Choroid plexus epithelial cell (primary cell): ENCODE measurements around the gene ODC1.
"Not testable (repeated sequence)": the region's sequence is repeated elsewhere in the genome, so short reads cannot be mapped to it uniquely, and the experiment has no call there.

Experiments used
- DNase-seq: peaks from one replicate; pipeline ENCODE4 v3.0.0-alpha.2; 2010; ENCODE audit warnings: low read depth
- H3K4me3 ChIP-seq: 2 replicates; pipeline ENCODE4 v1.5.1; 2011; ENCODE audit warnings: low read depth, mild to moderate bottlenecking, control low read depth, low read length, moderate library complexity
- TF ChIP-seq, protein P1 (sequence below): conservative IDR thresholded peaks from 2 replicates; pipeline ENCODE4 v1.5.1; 2011; ENCODE audit warnings: low read depth, mild to moderate bottlenecking, control low read depth, inconsistent platforms, low read length, moderate library complexity

Gene ODC1

DNA sequence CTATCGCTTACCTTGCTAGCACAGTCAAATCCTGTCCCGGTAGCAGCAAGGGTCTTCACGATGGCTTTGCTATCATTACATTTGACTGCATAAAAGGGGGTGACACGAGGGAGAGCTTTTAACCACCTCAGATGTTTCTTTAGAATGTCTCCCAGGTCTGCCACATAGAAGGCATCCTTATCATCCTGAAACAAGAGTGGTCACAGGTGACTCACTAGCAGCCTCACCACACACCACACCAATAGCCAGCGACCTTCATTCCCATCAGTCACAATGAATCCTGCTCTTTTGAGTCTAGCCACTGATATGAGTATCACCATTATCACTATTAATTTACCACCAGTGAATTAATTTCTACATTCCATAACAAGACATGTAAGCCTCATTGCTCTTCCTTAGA is 3.7 kb downstream of the ODC1 start:
- TF ChIP-seq, protein P1, sequence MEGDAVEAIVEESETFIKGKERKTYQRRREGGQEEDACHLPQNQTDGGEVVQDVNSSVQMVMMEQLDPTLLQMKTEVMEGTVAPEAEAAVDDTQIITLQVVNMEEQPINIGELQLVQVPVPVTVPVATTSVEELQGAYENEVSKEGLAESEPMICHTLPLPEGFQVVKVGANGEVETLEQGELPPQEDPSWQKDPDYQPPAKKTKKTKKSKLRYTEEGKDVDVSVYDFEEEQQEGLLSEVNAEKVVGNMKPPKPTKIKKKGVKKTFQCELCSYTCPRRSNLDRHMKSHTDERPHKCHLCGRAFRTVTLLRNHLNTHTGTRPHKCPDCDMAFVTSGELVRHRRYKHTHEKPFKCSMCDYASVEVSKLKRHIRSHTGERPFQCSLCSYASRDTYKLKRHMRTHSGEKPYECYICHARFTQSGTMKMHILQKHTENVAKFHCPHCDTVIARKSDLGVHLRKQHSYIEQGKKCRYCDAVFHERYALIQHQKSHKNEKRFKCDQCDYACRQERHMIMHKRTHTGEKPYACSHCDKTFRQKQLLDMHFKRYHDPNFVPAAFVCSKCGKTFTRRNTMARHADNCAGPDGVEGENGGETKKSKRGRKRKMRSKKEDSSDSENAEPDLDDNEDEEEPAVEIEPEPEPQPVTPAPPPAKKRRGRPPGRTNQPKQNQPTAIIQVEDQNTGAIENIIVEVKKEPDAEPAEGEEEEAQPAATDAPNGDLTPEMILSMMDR = no peak
- H3K4me3 ChIP-seq = no peak overlapping the region
- no peak for DNase-seq

DNA sequence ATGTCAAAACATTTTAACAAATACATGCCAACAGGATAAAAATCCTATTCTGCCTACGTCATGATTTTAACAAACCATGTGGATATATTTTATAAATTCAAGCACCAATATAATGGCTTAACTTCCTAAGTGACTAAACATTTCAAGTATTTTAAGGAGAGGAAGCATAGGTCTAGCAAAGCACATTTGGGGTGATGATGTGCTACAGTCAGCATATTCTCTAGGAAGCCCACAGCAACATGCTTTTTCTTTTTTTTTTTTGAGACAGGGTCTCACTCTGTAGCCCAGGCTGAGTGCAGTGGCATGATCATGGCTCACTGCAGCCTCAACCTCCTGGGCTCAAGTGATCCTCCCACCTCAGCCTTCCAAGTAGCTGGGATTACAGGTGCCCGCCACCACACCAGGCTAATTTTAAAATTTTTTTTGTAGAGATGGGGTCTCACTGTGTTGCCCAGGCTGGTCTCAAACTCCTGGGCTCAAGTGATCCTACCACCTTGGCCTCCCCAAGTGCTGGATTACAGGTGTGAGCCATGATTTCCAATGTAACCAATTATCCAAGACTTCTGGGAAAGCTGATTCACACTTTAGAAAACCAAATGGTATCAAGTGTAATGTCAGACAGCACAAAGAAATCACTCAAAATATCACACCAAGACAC is 5.5 kb downstream of the ODC1 start:
- H3K4me3 ChIP-seq = not testable (repeated sequence)

DNA sequence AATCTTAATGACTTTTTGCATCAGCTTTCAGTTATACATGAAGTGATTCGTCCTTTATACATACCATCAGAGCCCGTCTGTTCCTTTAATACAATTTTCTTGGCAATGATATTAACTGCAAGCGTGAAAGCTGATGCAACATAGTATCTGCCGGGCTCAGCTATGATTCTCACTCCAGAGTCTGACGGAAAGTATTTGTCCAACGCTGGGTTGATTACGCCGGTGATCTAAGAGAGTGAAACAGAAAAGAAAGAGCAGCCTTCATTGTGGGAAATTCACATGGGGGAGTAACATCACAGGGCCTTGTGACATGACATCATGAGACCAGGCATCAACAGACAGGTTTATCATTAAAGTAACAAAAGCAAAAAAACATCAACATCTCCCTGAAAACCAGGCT is 6.2 kb downstream of the ODC1 start:
- H3K4me3 ChIP-seq = no peak overlapping the region
- DNase-seq = no peak
- TF ChIP-seq, protein P1 = no peak

More for the DNA sequence above, 5.5 kb downstream of the ODC1 start:
- not testable (repeated sequence) for DNase-seq

DNA sequence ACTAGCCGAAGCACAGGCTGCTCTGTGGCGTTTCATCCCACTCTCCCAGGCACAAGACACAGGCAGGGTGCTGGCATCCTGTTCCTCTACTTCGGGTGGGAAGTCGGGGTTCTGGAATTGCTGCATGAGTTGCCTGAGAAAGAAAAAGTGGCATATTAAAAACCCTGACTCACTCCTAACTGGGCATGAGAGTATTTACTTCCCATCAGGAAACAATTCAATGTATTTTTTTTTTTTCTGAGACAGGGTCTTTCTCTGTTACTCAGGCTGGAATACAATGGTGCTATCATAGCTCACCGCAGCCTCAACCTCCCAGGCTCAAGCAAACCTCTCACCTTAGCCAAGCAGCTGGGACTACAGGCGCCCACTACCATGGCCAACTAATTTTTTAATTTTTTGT is 7.4 kb downstream of the ODC1 start:
- TF ChIP-seq, protein P1 = no peak
- DNase-seq = no peak
- H3K4me3 ChIP-seq = no peak overlapping the region

DNA sequence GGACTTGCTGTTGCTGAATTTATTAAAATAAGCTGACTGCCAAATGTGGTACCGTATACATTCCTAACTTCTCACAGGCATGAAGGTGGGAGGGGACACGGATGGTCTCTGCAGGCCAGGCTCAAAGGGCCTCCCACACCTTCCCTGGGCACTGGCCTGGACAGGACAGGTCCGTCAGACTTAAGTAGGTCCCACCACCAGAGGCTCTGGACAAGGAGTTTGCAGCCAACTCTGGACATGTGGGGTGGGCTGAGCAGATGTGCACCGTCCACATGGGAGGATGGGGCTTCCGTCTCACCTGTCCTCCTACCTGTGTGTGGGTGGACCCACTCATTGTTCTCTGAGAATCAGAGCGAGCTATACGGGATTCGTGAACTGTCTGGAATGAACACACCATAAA is 8.2 kb downstream of the ODC1 start:
- TF ChIP-seq, protein P1 = no peak
- no peak for DNase-seq
- H3K4me3 ChIP-seq = no peak overlapping the region

DNA sequence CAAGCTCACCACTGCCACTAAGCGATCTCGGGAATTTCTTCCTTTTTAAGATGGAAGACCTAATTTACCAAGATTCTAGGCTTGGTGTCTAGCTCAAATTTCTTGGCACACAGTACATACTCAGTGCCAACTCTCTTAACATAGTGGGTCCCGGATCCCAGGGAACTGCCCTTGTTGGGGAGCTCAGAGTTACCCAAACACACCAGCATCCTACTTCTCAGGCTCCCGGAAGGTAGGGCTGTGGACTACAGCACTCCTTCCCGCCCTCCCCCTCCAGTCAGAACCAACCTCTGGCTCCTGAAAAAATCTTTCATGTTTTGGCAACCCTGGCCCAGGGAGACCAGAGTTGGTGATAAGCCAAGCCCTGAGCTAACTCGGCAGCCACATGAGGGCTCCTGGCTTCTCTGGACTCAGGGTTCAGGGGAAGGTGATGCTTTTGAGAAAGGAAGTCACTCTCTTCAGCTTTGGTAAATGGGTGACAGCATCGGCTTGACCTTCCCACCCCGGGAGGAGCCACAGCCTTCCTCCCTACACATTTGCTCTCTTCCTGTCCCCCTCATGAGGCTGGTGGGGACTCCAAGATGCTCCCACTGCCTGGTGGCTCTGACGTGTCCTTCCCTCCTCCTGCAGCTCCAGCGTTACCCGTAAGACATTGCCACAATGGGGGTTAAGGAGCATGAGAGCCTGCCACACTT is 8.8 kb downstream of the ODC1 start:
- peak; percentile 26 for DNase-seq
- TF ChIP-seq, protein P1 = no peak

DNA sequence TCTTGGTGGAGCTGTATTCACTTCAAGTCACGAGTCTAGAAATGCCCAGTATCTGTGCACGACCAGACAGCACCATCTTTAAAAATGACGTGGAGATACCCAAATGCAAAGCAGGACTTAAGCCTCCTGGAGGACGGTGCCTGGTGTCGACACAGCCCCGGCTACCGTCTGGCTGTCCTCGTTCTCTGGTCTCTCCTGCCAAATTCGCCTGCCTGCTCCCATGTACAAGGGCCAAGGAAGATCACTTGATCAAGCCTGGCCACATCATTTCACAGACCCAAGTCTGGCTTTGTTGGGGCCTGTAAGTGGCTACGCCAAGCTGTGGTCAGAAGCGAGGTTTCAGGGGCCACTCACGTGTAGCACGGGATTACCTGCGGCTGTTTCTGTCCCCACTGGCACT is 9.4 kb downstream of the ODC1 start:
- DNase-seq = no peak
- TF ChIP-seq, protein P1 = no peak
- H3K4me3 ChIP-seq = no peak overlapping the region

More for the DNA sequence above, 8.8 kb downstream of the ODC1 start:
- H3K4me3 ChIP-seq = no peak overlapping the region
